Measurements from ENCODE around the gene CALHM4. TPM values are rescaled to one million over a fixed set of nuclear protein-coding genes. Genes with fewer than 3 reads are reported as not detected.
A peak's percentile ranks its signal among the peaks of the same experiment; 100 is the strongest.
"Not testable (repeated sequence)": the region's sequence is repeated elsewhere in the genome, so short reads cannot be mapped to it uniquely, and the experiment has no call there.

Gene CALHM4
- total RNA-seq, 1 experiment from 2014 or later: 0.39 TPM

GRCh38 chr6:116572162-116572561, 18.6 kb downstream of the CALHM4 start:
- DNase-seq (ENCODE audit: low spot score): peak; percentile 5

DNA sequence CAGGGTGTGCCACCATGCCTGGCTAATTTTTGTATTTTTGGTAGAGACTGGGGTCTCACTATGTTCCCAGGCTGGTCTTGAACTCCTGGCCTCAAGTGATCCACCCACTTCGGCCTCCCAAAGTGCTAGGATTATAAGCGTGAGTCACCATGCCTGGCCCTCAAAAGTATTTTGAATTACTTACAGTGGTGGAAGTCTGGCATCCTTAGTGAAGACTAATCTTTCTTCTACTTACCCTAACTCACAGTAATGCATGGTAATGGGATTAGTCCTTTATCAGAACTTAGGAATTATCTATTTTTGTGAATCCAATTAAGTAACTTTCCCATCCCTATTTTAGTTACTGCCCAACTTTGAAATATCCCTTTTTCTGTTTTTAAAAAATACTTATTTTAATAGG, 21.7 kb downstream of the CALHM4 start:
- DNase-seq (ENCODE audit: low spot score): no peak

DNA sequence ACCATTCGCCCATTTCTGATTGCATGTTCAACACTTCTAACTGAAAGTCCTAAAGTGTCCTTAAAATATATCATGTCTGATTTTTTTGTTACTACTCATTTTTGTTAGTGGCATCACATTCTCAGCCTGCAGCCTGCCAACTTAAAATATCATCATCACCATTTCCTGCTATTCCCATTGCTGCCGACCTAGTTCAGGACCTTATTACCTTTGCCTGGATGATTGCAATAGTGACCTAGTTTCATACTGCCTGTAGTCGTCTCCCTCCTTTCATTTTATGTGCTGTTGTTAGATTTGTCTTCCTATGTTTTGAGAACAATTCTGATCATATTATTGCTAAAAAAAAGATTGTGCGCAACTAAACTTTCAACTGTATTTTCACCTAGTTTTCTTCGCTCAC, 23.9 kb downstream of the CALHM4 start:
- DNase-seq (ENCODE audit: low spot score): no peak

DNA sequence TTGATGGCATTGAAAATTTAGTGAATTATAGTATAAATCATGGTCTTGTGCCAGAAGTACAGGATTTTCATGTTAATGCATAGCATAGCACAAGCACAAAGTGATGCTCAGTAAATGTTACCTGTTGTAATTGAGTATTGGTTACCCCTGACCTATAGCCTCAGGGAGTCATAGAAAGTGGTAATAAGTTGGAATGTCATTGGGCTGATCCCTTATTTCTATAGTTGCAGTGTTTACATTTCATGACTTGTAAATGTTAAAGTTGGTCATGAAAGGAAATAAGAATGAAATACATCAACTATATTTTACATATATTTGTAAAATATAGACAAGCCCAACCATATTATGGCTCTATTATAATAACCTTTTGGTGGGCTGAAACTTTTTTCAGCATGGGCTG, 24.8 kb downstream of the CALHM4 start:
- DNase-seq (ENCODE audit: low spot score): no peak

DNA sequence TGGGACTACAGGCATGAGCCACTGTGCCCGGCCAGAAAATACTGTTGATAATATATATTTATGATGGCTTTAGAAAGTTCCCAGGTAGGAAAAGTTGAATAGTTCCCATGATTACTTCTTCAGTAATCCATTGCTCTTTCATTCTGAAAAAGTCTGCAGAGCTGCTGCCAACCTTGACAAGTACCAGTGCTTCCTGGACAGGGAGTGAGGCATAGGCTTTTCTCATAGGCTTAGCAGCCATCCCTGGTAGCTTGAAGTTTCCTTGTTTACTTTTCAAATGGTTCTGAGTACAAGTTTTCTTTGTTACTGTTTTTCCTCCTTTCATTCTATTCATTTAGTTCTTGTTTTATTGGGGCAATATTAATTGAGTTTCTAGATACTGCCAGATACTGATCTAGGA, 25.6 kb downstream of the CALHM4 start:
- DNase-seq (ENCODE audit: low spot score): no peak

GRCh38 chr6:116580198-116580597, 26.6 kb downstream of the CALHM4 start:
- no peak for DNase-seq (ENCODE audit: low spot score)

DNA sequence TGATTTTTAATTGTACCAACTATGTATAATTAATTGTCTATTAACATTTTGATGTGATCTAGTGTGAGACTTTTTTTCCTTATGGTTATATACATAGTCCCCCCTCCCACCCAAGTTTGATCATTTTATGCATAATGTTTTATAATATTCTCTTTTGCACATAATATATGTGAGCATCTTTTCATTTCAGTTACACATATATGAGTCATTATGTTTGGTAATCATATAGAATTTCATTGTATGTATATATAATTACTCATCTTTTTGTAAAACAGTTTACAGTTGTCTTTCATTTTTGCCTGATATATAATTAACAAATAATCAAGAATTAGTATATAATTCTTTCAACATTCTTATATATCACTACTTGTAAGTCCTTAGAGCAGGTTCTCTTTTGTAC, 32.7 kb downstream of the CALHM4 start:
- DNase-seq (ENCODE audit: low spot score): no peak

- DNase-seq (ENCODE audit: low spot score): no peak
These were observed 33.2 kb downstream of the CALHM4 start for GRCh38 chr6:116586738-116587137.

DNA sequence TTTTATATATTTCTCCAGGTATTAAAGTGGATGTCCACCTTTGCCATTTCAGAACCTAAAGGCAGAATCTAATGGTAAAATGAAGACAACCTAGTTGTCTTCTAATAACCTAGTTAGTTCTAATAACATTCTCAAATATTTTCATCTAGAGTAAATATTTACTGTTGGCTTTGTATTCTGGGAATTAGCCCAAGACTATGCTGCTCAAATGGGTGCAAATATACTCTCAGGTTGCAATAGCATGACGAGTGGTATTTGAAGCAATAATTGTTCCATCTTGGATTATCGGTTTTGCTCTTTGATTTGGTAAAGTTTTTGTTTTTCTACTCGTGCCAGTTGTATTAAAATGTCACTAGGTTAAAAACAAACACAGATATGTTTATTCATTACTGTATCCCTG, 41.7 kb downstream of the CALHM4 start:
- DNase-seq (ENCODE audit: low spot score): no peak

DNA sequence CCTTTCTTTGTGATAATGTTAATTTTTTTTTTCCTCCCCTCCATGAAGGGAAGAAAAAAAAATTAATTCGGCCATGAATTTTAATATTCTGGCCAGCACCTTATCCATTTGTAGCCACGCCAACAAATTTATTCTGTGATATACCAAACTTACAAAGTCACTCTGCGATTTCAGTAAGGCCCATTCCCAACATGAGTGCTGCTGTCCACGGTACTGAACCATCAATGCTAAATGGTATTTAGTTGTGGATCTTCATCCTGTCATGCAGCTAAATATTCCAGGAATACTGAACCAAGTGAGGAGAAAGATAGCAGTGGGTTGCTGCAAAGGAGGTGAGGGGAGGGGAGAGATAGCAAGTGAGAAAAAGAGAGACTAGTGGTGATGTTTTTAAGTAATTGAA, 43.3 kb downstream of the CALHM4 start:
- no peak for DNase-seq (ENCODE audit: low spot score)

DNA sequence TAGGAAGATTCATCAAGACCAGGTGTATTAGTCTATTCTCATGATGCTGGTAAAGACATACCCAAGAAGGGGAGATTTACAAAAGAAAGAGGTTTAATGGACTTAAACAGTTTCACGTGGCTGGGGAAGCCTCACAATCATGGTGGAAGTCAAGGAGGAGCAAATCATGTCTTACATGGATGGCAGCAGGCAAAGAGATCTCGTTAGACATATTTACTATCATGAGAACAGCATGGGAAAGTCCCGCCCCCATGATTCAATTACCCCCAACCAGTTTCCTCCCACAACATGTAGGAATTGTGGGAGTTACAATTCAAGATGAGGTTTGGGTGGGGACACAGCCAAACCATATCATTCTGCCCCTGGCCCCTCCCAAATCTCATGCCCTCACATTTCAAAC, 50.4 kb downstream of the CALHM4 start:
- not testable (repeated sequence) for DNase-seq (ENCODE audit: low spot score)

- DNase-seq (ENCODE audit: low spot score): not testable (repeated sequence)
These were observed 51.3 kb downstream of the CALHM4 start for GRCh38 chr6:116604868-116605267.

- no peak for DNase-seq (ENCODE audit: low spot score)
These were observed 52.4 kb downstream of the CALHM4 start for GRCh38 chr6:116605935-116606334.

Other genes with a start within 250 kb of the CALHM4 start
- gene DSE, start 182.8 kb upstream of the CALHM4 start, total RNA-seq (2014; rRNA removed; shearing (Covaris generic)): 58.6 and 67.1 TPM in 2 replicates
- gene CALHM6, start 92.4 kb upstream of the CALHM4 start, total RNA-seq (2014; rRNA removed; shearing (Covaris generic)): 0.91 TPM in 1 of 2 replicates, not detected in the other
- 7.1 and 8.7 TPM in 2 replicates for gene CALHM5, start 42.1 kb upstream of the CALHM4 start, total RNA-seq (2014; rRNA removed; shearing (Covaris generic))
- gene TRAPPC3L, start 8.1 kb upstream of the CALHM4 start, total RNA-seq (2014; rRNA removed; shearing (Covaris generic)): 0.17 TPM in 1 of 2 replicates, not detected in the other
- 31.0 and 32.5 TPM in 2 replicates for gene RWDD1, start 17.8 kb downstream of the CALHM4 start, total RNA-seq (2014; rRNA removed; shearing (Covaris generic))
- 0.06 and 0.27 TPM in 2 replicates for gene RSPH4A, start 62.7 kb downstream of the CALHM4 start, total RNA-seq (2014; rRNA removed; shearing (Covaris generic))
- gene ZUP1, start 115.0 kb downstream of the CALHM4 start, total RNA-seq (2014; rRNA removed; shearing (Covaris generic)): 9.9 and 10.7 TPM in 2 replicates
- 2.6 and 3.4 TPM in 2 replicates for gene KPNA5, start 127.5 kb downstream of the CALHM4 start, total RNA-seq (2014; rRNA removed; shearing (Covaris generic))
- not detected in 2 replicates for gene FAM162B, start 212.0 kb downstream of the CALHM4 start, total RNA-seq (2014; rRNA removed; shearing (Covaris generic))

Measured in H4 (cell line).